Stimulated activated memory B cell treated with anti-CD40 and anti-IgM and Interleukin-4, amounts not matched to agents 10 μg/mL and 1 μg/mL and 100 μg/mL, for 72 hours (primary cell): Measurements from ENCODE around the gene IPO9.

Experiments
- ATAC-seq: fragments of 150-1000 bp; cut with Tn5 transposase; 2 replicates; pipeline ENCODE4 v1.10.0; 2021
- H3K27ac Mint-ChIP-seq: one replicate; pipeline ENCODE4 v1.8.0; 2022; ENCODE audit warnings: mild to moderate bottlenecking, mixed read lengths
- H3K27me3 Mint-ChIP-seq: one replicate; pipeline ENCODE4 v1.8.0; 2022; ENCODE audit warnings: mixed read lengths
- H3K36me3 Mint-ChIP-seq: one replicate; pipeline ENCODE4 v1.8.0; 2022; ENCODE audit warnings: mixed read lengths
- H3K4me1 Mint-ChIP-seq: one replicate; pipeline ENCODE4 v1.8.0; 2022; ENCODE audit warnings: mixed read lengths
- H3K4me3 Mint-ChIP-seq: one replicate; pipeline ENCODE4 v1.8.0; 2022; ENCODE audit warnings: mild to moderate bottlenecking, moderate library complexity, mixed read lengths
- H3K9me3 Mint-ChIP-seq: one replicate; pipeline ENCODE4 v1.8.0; 2022; ENCODE audit warnings: mixed read lengths

Gene IPO9

GRCh38 chr1:201916649-201917249, 87.8 kb downstream of the IPO9 start:
- Mint-ChIP-seq H3K4me3 (no peak overlapping the region), H3K4me1 (no peaks in the 10 kb centered on the region), H3K27me3 (peaks cover 52% of the 10 kb centered on the region), H3K9me3 (no peaks in the 10 kb centered on the region), H3K36me3 (no peaks in the 10 kb centered on the region), H3K27ac (no peak overlapping the region)
- peak; percentile 49 for ATAC-seq

GRCh38 chr1:201917362-201918033, 88.5 kb downstream of the IPO9 start:
- H3K4me3 Mint-ChIP-seq = no peak overlapping the region
- no peak for ATAC-seq
- H3K27ac Mint-ChIP-seq = no peak overlapping the region
- no peaks in the 10 kb centered on the region for H3K36me3 Mint-ChIP-seq
- no peaks in the 10 kb centered on the region for H3K9me3 Mint-ChIP-seq
- H3K4me1 Mint-ChIP-seq = no peaks in the 10 kb centered on the region
- peaks cover 59% of the 10 kb centered on the region for H3K27me3 Mint-ChIP-seq

DNA sequence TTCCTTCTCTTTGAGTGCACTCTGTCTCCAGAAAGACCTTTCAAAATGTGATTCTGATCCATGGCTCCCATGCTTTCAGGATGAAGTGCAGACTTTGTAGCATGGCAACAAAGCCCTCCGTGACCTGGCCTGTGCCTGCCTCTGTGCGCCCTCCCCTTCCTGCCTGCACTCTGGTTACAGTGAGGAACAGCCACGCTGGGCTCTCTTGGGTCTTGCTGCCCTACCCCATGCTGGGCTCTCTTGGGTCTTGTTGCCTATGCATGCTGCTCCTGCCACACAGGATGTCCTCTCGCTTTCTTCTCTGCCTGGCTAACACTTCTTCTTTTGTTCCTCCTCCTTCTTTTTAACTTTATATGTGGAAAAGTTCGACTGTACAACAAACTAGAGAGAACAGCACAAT, 89.4 kb downstream of the IPO9 start:
- Mint-ChIP-seq H3K9me3 (no peaks in the 10 kb centered on the region), H3K27ac (no peak overlapping the region), H3K4me1 (no peaks in the 10 kb centered on the region), H3K4me3 (no peak overlapping the region), H3K36me3 (no peaks in the 10 kb centered on the region), H3K27me3 (peaks cover 63% of the 10 kb centered on the region)
- ATAC-seq = no peak

GRCh38 chr1:201921952-201922558, 93.1 kb downstream of the IPO9 start:
- no peak for ATAC-seq
- Mint-ChIP-seq H3K4me1 (peaks cover 6% of the 10 kb centered on the region), H3K27me3 (peaks cover 61% of the 10 kb centered on the region), H3K27ac (no peak overlapping the region), H3K36me3 (no peaks in the 10 kb centered on the region), H3K4me3 (no peak overlapping the region), H3K9me3 (peaks cover 3% of the 10 kb centered on the region)

DNA sequence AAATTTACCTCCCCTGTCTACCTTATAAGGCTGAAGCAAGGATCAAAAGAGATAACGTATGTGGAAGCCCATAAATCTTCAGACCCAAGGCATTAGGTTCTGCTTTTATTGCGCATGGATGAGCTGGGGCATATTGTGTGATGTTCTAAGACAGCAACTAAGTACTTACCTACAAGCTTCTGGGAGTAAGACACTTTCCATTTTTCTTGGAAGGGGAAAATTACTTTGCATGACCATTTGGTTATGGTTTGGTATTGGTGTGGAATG, 96.3 kb downstream of the IPO9 start:
- H3K9me3 Mint-ChIP-seq = peaks cover 3% of the 10 kb centered on the region
- H3K27ac Mint-ChIP-seq = no peak overlapping the region
- H3K27me3 Mint-ChIP-seq = peaks cover 46% of the 10 kb centered on the region
- no peaks in the 10 kb centered on the region for H3K36me3 Mint-ChIP-seq
- ATAC-seq = no peak
- H3K4me3 Mint-ChIP-seq = no peak overlapping the region
- peaks cover 6% of the 10 kb centered on the region for H3K4me1 Mint-ChIP-seq

- Mint-ChIP-seq H3K27ac (no peak overlapping the region), H3K4me3 (no peak overlapping the region), H3K4me1 (peaks cover 6% of the 10 kb centered on the region), H3K9me3 (peaks cover 3% of the 10 kb centered on the region), H3K36me3 (no peaks in the 10 kb centered on the region), H3K27me3 (peaks cover 37% of the 10 kb centered on the region)
- ATAC-seq = no peak
These were observed 97.2 kb downstream of the IPO9 start for GRCh38 chr1:201925981-201926645.

DNA sequence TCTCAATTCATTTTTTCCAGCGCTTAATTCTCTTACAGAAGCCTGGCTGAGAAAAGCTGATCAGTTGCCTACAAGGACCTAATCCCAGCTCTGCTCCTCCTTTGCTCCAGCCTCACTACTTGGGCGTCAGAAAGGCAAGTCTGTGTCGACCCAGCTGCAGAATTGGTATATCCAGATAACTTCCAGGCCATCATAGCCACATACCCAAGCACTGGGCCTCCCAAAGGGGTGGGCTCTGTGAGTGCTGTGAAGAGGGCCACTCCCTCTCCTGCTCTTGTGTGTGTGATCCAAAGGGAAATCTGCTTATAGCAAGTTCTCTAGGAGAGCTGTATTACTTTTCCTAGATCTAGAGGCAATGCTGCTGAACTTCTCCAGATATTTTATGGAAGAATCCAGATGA, 99.3 kb downstream of the IPO9 start:
- Mint-ChIP-seq H3K4me1 (peaks cover 6% of the 10 kb centered on the region), H3K9me3 (peaks cover 3% of the 10 kb centered on the region), H3K4me3 (no peak overlapping the region), H3K27ac (no peak overlapping the region), H3K27me3 (peaks cover 20% of the 10 kb centered on the region), H3K36me3 (no peaks in the 10 kb centered on the region)
- ATAC-seq = no peak

- Mint-ChIP-seq H3K27me3 (peaks cover 1% of the 10 kb centered on the region), H3K36me3 (no peaks in the 10 kb centered on the region), H3K27ac (no peak overlapping the region), H3K4me1 (no peaks in the 10 kb centered on the region), H3K9me3 (no peaks in the 10 kb centered on the region), H3K4me3 (no peak overlapping the region)
- ATAC-seq = no peak
These were observed 101.2 kb downstream of the IPO9 start for GRCh38 chr1:201930137-201930536.

- Mint-ChIP-seq H3K4me3 (no peak overlapping the region), H3K9me3 (no peaks in the 10 kb centered on the region), H3K4me1 (no peaks in the 10 kb centered on the region), H3K27ac (no peak overlapping the region), H3K27me3 (no peaks in the 10 kb centered on the region), H3K36me3 (no peaks in the 10 kb centered on the region)
- ATAC-seq = no peak
These were observed 101.8 kb downstream of the IPO9 start for GRCh38 chr1:201930803-201931202.
